Stimulated activated CD4-positive, alpha-beta T cell treated with anti-CD3 and anti-CD28 coated beads, Interleukin-2, amount 100 ng/mL, for 24 hours (primary cell): ENCODE measurements around the gene IER3.

Experiments
- DNase-seq, 2 donors: peaks; one replicate each; pipeline ENCODE4 v3.0.0-alpha.2; 2020

IER3 gene

GRCh38 chr6:30744054-30744805 is at the start of gene IER3:
Gene IER3, minus strand, starts transcription at chr6:30744547. Its CDS starts 29 bp downstream, at chr6:30744518.
- peak; percentile 85 to 90 for DNase-seq

- no peak for DNase-seq
These were observed 49.3 kb upstream of the IER3 start for GRCh38 chr6:30793521-30794194.

- DNase-seq: no peak
These were observed 48.4 kb upstream of the IER3 start for GRCh38 chr6:30792786-30793185.

GRCh38 chr6:30790724-30791383 is 46.5 kb upstream of the IER3 start:
- no peak for DNase-seq

GRCh38 chr6:30789606-30790005 is 45.3 kb upstream of the IER3 start:
- DNase-seq: no peak

- DNase-seq: no peak
These were observed 43.6 kb upstream of the IER3 start for GRCh38 chr6:30787954-30788353.

GRCh38 chr6:30782425-30783014 is 38.2 kb upstream of the IER3 start:
- DNase-seq: no peak

GRCh38 chr6:30781743-30782424 is 37.5 kb upstream of the IER3 start:
- DNase-seq: peak in 1 of 2 donors; percentile 61

GRCh38 chr6:30781395-30781742 is 37.0 kb upstream of the IER3 start:
- no peak for DNase-seq

- DNase-seq: no peak
These were observed 36.2 kb upstream of the IER3 start for GRCh38 chr6:30780642-30780920.

GRCh38 chr6:30779850-30780641 is 35.7 kb upstream of the IER3 start:
- DNase-seq: no peak

- DNase-seq: no peak
These were observed 33.8 kb upstream of the IER3 start for GRCh38 chr6:30778001-30778635.

GRCh38 chr6:30777155-30777485 is 32.8 kb upstream of the IER3 start:
- no peak for DNase-seq

GRCh38 chr6:30776390-30777154 is 32.2 kb upstream of the IER3 start:
- DNase-seq: no peak

GRCh38 chr6:30775104-30775503 is 30.8 kb upstream of the IER3 start:
- no peak for DNase-seq

- DNase-seq: no peak
These were observed 30.4 kb upstream of the IER3 start for GRCh38 chr6:30774701-30775100.

GRCh38 chr6:30770592-30770991 is 26.2 kb upstream of the IER3 start:
- DNase-seq: no peak

- no peak for DNase-seq
These were observed 25.6 kb upstream of the IER3 start for GRCh38 chr6:30769853-30770524.

GRCh38 chr6:30769088-30769852 is 24.9 kb upstream of the IER3 start:
- DNase-seq: peak; percentile 85 to 87

- peak in 1 of 2 donors; percentile 33 for DNase-seq
These were observed 24.3 kb upstream of the IER3 start for GRCh38 chr6:30768634-30769087.
